ENCODE results near the gene PKIG. TPM values are rescaled to one million over a fixed set of nuclear protein-coding genes. Genes with fewer than 3 reads are reported as not detected.
A peak's percentile ranks its signal among the peaks of the same experiment; 100 is the strongest.

PKIG gene
- total RNA-seq, 2 donors from 2014 or later, result 24.4 to 46.1 TPM

- Histone ChIP-seq H3K4me3 (no peak overlapping the region), H3K4me1 (no peaks in the 10 kb centered on the region), H3K9me3 (no peaks in the 10 kb centered on the region), H3K27ac (no peak overlapping the region), H3K27me3 (no peaks in the 10 kb centered on the region), H3K36me3 (no peaks in the 10 kb centered on the region), H3K9ac (ENCODE audit: low read depth in 2 of 2, low read length in 2 of 2) (no peak overlapping the region)
- intact Hi-C loops (cut with DNase I), result no loop called here
- TF ChIP-seq CTCF (IDR thresholded peaks at IDR 0.05), result no peak
- DNase-seq, result no peak
These were observed 7.2 kb downstream of the PKIG start for GRCh38 chr20:44589537-44589936.

GRCh38 chr20:44590980-44591778 is 8.8 kb downstream of the PKIG start:
- H3K27ac ChIP-seq, result no peak overlapping the region

GRCh38 chr20:44592366-44592765 is 10.0 kb downstream of the PKIG start:
- no peaks in the 10 kb centered on the region for H3K4me1 ChIP-seq
- H3K36me3 ChIP-seq, result no peaks in the 10 kb centered on the region
- H3K27ac ChIP-seq, result no peak overlapping the region
- H3K9me3 ChIP-seq, result no peaks in the 10 kb centered on the region
- H3K9ac ChIP-seq (ENCODE audit: low read depth in 2 of 2, low read length in 2 of 2), result no peak overlapping the region
- TF ChIP-seq CTCF (IDR thresholded peaks at IDR 0.05), result no peak
- H3K27me3 ChIP-seq, result no peaks in the 10 kb centered on the region
- no peak for DNase-seq
- H3K4me3 ChIP-seq, result no peak overlapping the region
- intact Hi-C loops (cut with DNase I), result no loop called here

More at GRCh38 chr20:44590980-44591778, 8.8 kb downstream of the PKIG start:
- no peaks in the 10 kb centered on the region for H3K4me1 ChIP-seq
- intact Hi-C loops (cut with DNase I), result no loop called here
- no peak overlapping the region for H3K4me3 ChIP-seq
- no peaks in the 10 kb centered on the region for H3K27me3 ChIP-seq
- no peak for TF ChIP-seq CTCF (IDR thresholded peaks at IDR 0.05)
- H3K9me3 ChIP-seq, result no peaks in the 10 kb centered on the region
- DNase-seq, result no peak
- H3K36me3 ChIP-seq, result no peaks in the 10 kb centered on the region
- H3K9ac ChIP-seq (ENCODE audit: low read depth in 2 of 2, low read length in 2 of 2), result no peak overlapping the region

- H3K27ac ChIP-seq, result peak overlapping the region; percentile 15
- H3K9ac ChIP-seq (ENCODE audit: low read depth in 2 of 2, low read length in 2 of 2), result no peak overlapping the region
- H3K36me3 ChIP-seq, result no peaks in the 10 kb centered on the region
- H3K9me3 ChIP-seq, result no peaks in the 10 kb centered on the region
- no peaks in the 10 kb centered on the region for H3K27me3 ChIP-seq
- intact Hi-C loops (cut with DNase I), result no loop called here
- no peak overlapping the region for H3K4me3 ChIP-seq
- no peak for TF ChIP-seq CTCF (IDR thresholded peaks at IDR 0.05)
- no peaks in the 10 kb centered on the region for H3K4me1 ChIP-seq
- no peak for DNase-seq
These were observed 11.4 kb downstream of the PKIG start for GRCh38 chr20:44593751-44594150.

- no peak for TF ChIP-seq CTCF (IDR thresholded peaks at IDR 0.05)
- no peaks in the 10 kb centered on the region for H3K9me3 ChIP-seq
- peak overlapping the region; percentile 15 for H3K27ac ChIP-seq
- DNase-seq, result no peak
- H3K4me1 ChIP-seq, result peaks cover 5% of the 10 kb centered on the region
- intact Hi-C loops (cut with DNase I), result no loop called here
- no peak overlapping the region for H3K9ac ChIP-seq (ENCODE audit: low read depth in 2 of 2, low read length in 2 of 2)
- H3K27me3 ChIP-seq, result no peaks in the 10 kb centered on the region
- no peaks in the 10 kb centered on the region for H3K36me3 ChIP-seq
- H3K4me3 ChIP-seq, result no peak overlapping the region
These were observed 12.4 kb downstream of the PKIG start for GRCh38 chr20:44594730-44595129.

Measured in colonic mucosa (tissue), 4 donors.